Ramos (cell line): ENCODE data around the gene LTC4S.

Experiments used
- in situ Hi-C: fragments of 300-500 bp; cut with MboI; formaldehyde crosslinking; loops from one replicate; pipeline ENCODE4 v1.14.3; 2022; ENCODE audit warnings: low sequenced_read_pairs; ENCODE audit not compliant: unreplicated experiment

Gene LTC4S

DNA sequence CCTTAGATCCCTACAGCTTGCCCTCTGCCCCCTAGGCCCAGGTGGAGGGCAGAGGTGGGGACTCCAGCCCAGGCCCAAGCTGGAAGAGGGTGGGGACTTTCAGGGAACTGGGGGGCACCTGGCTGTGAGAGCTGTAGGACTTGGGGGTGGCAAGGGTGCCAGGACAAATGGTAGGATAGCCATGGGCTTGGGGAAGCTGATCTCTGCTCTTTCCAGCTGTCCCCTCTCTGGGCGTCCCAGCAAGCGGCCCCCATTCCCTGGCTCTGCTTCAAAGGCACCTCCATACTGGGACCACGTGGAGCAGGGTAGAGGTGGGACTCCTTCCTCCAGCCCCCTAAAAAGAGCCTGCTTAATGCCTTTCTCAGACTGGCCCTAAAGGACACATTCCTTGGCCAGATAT lies 385 bp downstream of the LTC4S start:
- in situ Hi-C loops: loop anchor here (10.0 kb wide), 1 partner anchor 291 kb away; no protein-coding TSS in a partner anchor

GRCh38 chr5:179794575-179794974 lies 789 bp downstream of the LTC4S start:
- in situ Hi-C loops: loop anchor here (10.0 kb wide), 1 partner anchor 290 kb away; no protein-coding TSS in a partner anchor

DNA sequence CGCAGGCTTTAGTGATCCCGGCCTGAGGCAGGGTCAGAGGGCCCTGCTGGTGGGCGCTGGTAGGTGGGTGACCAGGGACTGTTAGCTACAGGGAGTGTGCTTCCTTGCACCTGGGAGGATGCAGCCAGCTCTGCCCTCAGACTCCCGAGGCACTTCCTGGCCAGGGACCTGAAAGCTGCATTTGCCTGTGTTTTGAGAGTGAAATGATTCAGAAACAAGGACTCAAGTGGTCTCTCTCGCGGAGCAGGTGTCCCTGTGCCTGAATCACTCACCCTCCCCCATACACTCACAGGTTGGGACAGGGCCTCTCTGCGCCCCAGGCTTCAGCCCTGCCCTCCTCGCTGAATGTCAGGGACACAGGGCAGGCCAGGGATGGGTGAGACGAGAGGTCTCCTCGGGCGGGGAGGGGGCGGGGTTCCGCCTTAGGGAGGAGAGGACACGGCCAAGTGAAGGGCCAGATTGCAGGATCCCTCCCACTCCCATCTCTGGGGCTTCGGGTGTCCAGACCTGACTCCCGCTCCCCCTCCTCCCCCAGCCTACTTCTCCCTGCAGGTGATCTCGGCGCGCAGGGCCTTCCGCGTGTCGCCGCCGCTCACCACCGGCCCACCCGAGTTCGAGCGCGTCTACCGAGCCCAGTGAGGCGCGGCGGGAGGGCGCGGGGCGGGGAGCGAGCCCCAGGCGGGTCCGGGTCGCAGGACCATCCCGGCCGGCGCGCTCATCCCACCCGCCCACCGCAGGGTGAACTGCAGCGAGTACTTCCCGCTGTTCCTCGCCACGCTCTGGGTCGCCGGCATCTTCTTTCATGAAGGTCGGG lies 1.5 kb downstream of the LTC4S start:
- in situ Hi-C loops: loop anchor here (10.0 kb wide), 1 partner anchor 290 kb away; no protein-coding TSS in a partner anchor

GRCh38 chr5:179795863-179796833 lies 2.4 kb downstream of the LTC4S start:
- in situ Hi-C loops: loop anchor here (10.0 kb wide), 1 partner anchor 289 kb away; no protein-coding TSS in a partner anchor

GRCh38 chr5:179796877-179797608 lies 3.3 kb downstream of the LTC4S start:
- in situ Hi-C loops: loop anchor here (10.0 kb wide), 1 partner anchor 288 kb away; no protein-coding TSS in a partner anchor

DNA sequence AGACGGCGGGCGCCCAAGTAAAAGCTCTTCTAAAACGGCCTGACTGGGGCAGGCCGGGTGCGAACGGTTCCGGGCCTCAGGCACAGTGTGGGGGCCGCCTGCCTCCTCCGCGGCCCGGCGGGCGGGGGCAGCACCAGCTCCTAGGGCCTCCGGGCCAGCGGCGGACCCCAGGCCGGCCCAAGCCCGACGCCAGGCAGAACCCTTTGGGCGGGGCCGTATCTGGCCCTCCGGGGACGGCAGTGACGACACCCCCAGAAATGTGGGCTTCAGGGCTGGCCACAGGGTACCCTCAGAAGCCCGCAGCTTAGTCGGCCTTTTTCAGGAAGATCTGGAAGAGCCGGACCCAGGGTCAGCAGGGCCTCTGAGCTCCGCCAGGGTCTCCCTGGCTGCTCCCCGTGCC lies 4.0 kb downstream of the LTC4S start:
- in situ Hi-C loops: loop anchor here (10.0 kb wide), 1 partner anchor 287 kb away; no protein-coding TSS in a partner anchor

DNA sequence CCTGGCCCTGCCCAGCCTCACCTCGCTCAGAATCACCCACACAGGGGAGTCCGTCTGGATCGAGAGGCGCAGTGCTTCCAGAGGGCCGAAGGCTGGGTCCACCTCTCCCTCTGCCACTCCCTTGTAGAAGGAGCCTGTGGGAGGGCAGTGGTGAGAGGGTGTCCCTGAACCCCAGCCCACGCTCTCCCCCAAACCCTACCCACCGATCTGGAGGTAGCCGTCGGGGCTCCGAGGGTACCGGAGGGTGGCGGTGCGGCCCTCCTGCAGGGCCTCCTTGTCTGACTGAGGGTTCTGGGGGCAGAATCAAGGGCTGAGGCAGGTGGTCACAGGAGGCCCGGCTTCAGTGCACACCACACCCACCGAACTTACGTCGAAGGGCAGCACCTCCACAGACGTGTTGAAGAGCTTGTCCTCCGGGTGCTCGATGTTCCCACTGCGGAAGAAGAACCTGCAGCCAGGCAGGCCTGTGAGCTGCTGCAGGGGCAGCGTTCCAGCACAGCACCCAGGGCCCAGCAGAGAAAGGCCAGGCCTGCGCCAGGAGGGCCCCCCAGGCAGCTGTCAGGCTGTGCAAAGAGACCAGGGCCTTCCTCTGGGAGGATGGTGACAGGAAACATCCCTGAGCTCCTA lies 4.5 kb downstream of the LTC4S start:
- in situ Hi-C loops: loop anchor here (10.0 kb wide), 1 partner anchor 287 kb away; no protein-coding TSS in a partner anchor

- in situ Hi-C loops: loop anchor here (10.0 kb wide), 1 partner anchor 286 kb away; no protein-coding TSS in a partner anchor
These were observed 5.2 kb downstream of the LTC4S start for GRCh38 chr5:179798771-179799643.

- in situ Hi-C loops: loop anchor here (10.0 kb wide), 1 partner anchor 285 kb away; no protein-coding TSS in a partner anchor
These were observed 5.8 kb downstream of the LTC4S start for GRCh38 chr5:179799644-179799973.

GRCh38 chr5:179800071-179800695 lies 6.4 kb downstream of the LTC4S start:
- in situ Hi-C loops: no loop called here

DNA sequence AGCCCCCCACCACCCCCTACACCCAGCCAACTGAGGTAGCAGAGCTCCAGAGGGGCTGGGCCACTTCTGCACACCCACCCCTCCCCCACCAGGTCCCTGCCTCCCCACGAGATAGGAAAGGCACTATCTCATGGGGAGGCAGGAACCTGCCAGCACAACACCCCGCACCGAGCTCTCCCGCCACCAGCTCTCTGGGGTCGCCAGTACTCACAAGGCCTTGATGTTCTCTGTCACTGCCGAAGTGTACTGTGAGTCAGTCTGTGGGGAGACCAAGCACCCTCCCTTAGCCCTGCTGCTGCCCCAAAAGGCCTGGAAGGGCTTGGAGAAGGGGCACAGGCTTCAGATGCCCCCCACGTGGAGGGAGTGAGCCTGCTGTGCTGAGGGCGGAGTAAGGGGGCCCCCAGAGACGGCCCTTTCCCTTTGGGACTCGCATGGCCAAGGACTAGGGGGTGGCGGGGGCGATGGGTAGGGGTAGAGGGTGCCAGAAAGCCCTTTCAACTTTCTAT lies 7.0 kb downstream of the LTC4S start:
- in situ Hi-C loops: no loop called here

- in situ Hi-C loops: no loop called here
These were observed 7.8 kb downstream of the LTC4S start for GRCh38 chr5:179801304-179802206.

- in situ Hi-C loops: no loop called here
These were observed 8.6 kb downstream of the LTC4S start for GRCh38 chr5:179802207-179802883.

GRCh38 chr5:179802950-179803562 lies 9.3 kb downstream of the LTC4S start:
- in situ Hi-C loops: no loop called here

DNA sequence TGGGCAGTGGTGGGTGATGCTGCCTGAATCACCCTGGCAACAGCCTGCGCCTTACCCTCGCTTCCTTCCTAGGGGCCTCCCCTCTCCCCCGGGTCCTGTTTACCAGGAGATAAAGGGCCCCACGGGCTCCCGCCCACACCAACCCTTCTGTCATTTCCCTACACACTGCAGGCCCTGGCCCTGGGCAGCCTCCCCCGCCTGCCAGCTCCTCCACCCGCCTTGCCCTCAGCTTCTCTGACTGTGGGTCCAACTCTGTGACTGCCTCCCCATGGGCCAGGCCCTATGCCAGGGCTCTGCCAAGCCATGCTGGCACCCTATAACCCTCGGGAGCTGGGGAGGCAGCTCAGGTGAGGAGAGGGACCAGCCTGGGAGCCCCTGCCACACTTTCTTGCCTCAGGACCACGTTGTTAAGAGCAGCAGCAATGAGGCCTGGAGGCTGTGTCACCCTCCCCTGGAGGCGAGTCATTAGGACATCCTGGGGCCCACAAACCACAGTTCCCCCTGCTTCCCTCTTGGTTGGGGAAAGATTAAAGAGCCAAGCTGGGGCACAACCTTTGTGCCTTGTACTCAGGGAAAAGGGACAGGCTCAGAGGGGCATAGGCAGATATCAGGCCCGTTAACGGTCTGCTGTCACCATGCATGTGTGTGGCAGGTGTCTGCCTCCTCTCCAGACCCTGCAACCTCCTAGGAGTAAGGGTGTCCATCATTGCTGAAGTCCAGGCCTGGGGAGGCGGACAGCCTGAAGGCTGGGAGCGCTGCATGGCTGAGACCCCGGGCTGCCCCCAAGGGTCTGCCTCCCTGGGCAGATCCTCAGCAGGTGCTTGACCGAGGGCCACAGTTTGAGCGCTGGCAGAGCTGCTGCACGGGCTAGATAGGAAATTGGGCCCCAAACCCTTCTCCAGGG lies 10.1 kb downstream of the LTC4S start:
- in situ Hi-C loops: no loop called here
